DOHH2 (cell line): ENCODE results near the gene DMBT1.

Experiments
- EZH2phosphoT487 ChIP-seq: fragments of 200-600 bp; sonication (generic); IDR thresholded peaks from 2 replicates; pipeline ENCODE4 v1.6.1; 2017; ENCODE audit warnings: borderline replicate concordance, mild to moderate bottlenecking, antibody characterized with exemption, low read length, moderate library complexity, mixed read lengths
- TF ChIP-seq, protein P1 (sequence below): fragments of 200-600 bp; sonication (generic); IDR thresholded peaks from one replicate; pipeline ENCODE4 v1.5.1; 2014; ENCODE audit warnings: antibody characterized with exemption, mild to moderate bottlenecking, low read depth, low read length; ENCODE audit not compliant: poor library complexity, severe bottlenecking

- TF ChIP-seq, protein P1, sequence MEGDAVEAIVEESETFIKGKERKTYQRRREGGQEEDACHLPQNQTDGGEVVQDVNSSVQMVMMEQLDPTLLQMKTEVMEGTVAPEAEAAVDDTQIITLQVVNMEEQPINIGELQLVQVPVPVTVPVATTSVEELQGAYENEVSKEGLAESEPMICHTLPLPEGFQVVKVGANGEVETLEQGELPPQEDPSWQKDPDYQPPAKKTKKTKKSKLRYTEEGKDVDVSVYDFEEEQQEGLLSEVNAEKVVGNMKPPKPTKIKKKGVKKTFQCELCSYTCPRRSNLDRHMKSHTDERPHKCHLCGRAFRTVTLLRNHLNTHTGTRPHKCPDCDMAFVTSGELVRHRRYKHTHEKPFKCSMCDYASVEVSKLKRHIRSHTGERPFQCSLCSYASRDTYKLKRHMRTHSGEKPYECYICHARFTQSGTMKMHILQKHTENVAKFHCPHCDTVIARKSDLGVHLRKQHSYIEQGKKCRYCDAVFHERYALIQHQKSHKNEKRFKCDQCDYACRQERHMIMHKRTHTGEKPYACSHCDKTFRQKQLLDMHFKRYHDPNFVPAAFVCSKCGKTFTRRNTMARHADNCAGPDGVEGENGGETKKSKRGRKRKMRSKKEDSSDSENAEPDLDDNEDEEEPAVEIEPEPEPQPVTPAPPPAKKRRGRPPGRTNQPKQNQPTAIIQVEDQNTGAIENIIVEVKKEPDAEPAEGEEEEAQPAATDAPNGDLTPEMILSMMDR, result no peak
- no peak for TF ChIP-seq EZH2phosphoT487
Observed at GRCh38 chr10:122516734-122517133, 43.8 kb upstream of the DMBT1 start.
